ENCODE results near the gene LYRM1.

LYRM1 gene

DNA sequence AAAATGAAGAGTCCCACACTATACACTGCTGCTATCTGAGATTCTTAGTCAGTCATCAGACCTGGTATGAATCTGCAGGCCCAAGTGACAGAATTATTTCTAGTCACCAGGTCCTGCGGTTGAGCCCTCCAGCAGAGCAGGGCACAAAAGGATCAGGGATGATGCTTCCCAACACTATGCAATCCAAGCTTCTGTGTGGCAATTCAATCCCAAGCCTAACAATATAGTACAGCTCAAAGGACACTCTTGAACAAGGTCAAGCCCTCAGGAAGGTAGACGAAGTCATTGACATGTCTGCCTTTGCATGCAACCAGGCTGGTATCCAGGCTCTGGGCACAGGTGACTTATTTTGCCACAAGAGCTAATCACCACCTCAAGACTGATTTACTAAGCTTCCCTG is 6.2 kb upstream of the LYRM1 start:
- no peaks in the 10 kb centered on the region for H3K27me3 ChIP-seq
- no peak for TF ChIP-seq CTCF (IDR thresholded peaks at IDR 0.05; ENCODE audit: low read depth, low read length)
- no peaks in the 10 kb centered on the region for H3K4me1 ChIP-seq
- no peak overlapping the region for H3K4me3 ChIP-seq (ENCODE audit: low read depth, low read length)
- H3K36me3 ChIP-seq: peaks cover 4% of the 10 kb centered on the region
- no peak for DNase-seq
- no peaks in the 10 kb centered on the region for H3K9me3 ChIP-seq

DNA sequence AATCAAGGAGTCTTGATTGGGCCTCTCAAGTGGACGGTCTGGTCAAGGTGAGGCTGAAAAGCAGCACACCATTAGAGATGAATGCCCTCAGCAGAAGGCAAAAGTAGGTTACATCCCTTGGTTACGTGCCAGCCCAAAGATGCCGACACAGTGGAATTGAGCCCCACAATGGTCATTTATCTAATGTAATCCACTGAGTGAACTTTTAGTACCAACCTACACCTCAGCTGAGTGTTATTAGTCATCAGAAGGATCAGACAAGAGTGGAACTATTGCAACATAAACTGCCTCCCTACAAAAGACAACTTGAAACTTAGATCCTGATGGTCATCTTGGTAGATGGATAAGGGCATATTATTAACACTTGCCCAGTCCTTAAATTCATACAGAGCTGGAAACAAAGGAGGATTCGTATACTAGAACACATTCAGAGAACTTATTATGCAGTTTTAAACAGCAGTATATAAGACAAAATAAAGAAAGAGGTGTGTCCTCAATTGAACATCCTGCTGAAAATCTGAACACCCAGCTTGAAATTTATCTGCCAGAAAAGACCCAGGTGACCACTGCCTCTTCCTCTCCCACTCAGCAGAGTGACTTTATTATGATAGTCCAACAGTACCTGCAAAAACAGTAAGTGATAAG is 3.2 kb upstream of the LYRM1 start:
- Histone ChIP-seq H3K4me1 (no peaks in the 10 kb centered on the region; the same call in 1 of the 2 replicates), H3K27me3 (no peaks in the 10 kb centered on the region), H3K9me3 (no peaks in the 10 kb centered on the region), H3K36me3 (peaks cover 4% of the 10 kb centered on the region), H3K4me3 (ENCODE audit: low read depth, low read length) (no peak overlapping the region)
- no peak for TF ChIP-seq CTCF (IDR thresholded peaks at IDR 0.05; ENCODE audit: low read depth, low read length)
- DNase-seq: no peak

DNA sequence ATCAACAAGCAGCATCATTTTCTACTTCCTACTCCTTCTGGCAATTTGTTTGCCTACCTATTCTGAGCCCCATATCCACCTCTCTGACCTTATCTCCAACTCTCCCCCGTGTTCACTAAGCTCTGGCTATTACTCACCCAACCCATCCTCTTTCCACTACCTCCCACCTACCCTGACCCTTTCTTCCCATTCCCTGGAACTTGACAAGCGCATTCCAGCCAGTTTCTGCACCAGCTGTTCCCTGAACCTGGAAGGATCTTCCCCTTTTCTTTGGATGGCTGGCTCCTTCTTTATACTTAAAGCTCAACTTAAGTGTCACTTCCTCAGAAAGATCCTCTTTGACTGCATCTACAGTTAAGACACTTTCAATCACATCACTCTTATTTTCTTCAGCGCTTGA is 2.6 kb upstream of the LYRM1 start:
- no peak for TF ChIP-seq CTCF (IDR thresholded peaks at IDR 0.05; ENCODE audit: low read depth, low read length)

DNA sequence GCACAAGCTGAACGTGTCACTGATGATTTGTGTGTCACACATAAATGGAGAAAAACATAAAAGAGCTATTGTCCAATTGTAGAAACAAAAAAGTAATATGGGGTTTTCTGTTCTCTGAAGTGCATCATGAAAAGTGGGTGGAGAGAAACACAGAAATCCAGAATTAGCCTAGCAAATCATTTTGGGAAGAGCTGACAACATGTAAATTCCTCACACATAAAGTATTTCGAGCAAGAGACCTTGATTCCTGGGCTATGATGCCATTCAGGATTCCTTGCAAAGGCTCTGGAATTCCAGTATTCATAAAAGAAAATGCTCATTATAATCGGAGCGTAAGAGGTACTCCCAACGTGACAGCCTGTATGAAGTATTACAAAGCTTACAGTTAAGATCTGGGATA is 1.5 kb upstream of the LYRM1 start:
- Histone ChIP-seq H3K4me1 (no peaks in the 10 kb centered on the region; the same call in 1 of the 2 replicates), H3K36me3 (peaks cover 4% of the 10 kb centered on the region), H3K4me3 (ENCODE audit: low read depth, low read length) (peak overlapping the region; percentile 87), H3K9me3 (no peaks in the 10 kb centered on the region), H3K27me3 (no peaks in the 10 kb centered on the region)
- no peak for DNase-seq
- TF ChIP-seq CTCF (IDR thresholded peaks at IDR 0.05; ENCODE audit: low read depth, low read length): no peak

More for the DNA sequence above, 2.6 kb upstream of the LYRM1 start:
- DNase-seq: no peak
- no peaks in the 10 kb centered on the region for H3K9me3 ChIP-seq
- no peaks in the 10 kb centered on the region; the same call in 1 of the 2 replicates for H3K4me1 ChIP-seq
- no peaks in the 10 kb centered on the region for H3K27me3 ChIP-seq
- no peak overlapping the region for H3K4me3 ChIP-seq (ENCODE audit: low read depth, low read length)
- H3K36me3 ChIP-seq: peaks cover 4% of the 10 kb centered on the region

- Histone ChIP-seq H3K4me3 (ENCODE audit: low read depth, low read length) (peak overlapping the region; percentile 87), H3K36me3 (peaks cover 4% of the 10 kb centered on the region), H3K9me3 (no peaks in the 10 kb centered on the region), H3K4me1 (no peaks in the 10 kb centered on the region; the same call in 1 of the 2 replicates), H3K27me3 (no peaks in the 10 kb centered on the region)
- DNase-seq: no peak
- TF ChIP-seq CTCF (IDR thresholded peaks at IDR 0.05; ENCODE audit: low read depth, low read length): no peak
Measured at GRCh38 chr16:20899477-20900298, 883 bp upstream of the LYRM1 start.

GRCh38 chr16:20901068-20901435 is 481 bp downstream of the LYRM1 start:
- Histone ChIP-seq H3K27me3 (no peaks in the 10 kb centered on the region), H3K36me3 (no peaks in the 10 kb centered on the region), H3K4me1 (no peaks in the 10 kb centered on the region; the same call in 1 of the 2 replicates), H3K9me3 (no peaks in the 10 kb centered on the region), H3K4me3 (ENCODE audit: low read depth, low read length) (peak overlapping the region; percentile 87)
- DNase-seq: no peak
- TF ChIP-seq CTCF (IDR thresholded peaks at IDR 0.05; ENCODE audit: low read depth, low read length): no peak
